Liver (tissue), 9 donors: ENCODE data around the gene FOXN3. TPM values are rescaled to one million over a fixed set of nuclear protein-coding genes. Genes with fewer than 3 reads are reported as not detected.

Experiments
- DNase-seq: peaks from one replicate; pipeline ENCODE4 v3.0.0-alpha.2; 2017; ENCODE audit warnings: low spot score
- H3K27ac ChIP-seq, 2 donors: one replicate each; pipeline ENCODE4 v1.7.0; 2013; ENCODE audit warnings: inconsistent platforms in 2 of 2, low read length in 2 of 2, control low read depth in 1 of 2, low read depth in 1 of 2, mild to moderate bottlenecking in 1 of 2
- H3K27me3 ChIP-seq, 4 donors: one replicate each; pipeline versions ENCODE4 v1.6.1 to v1.7.0; 2013; ENCODE audit warnings: low read length in 3 of 4, inconsistent platforms in 1 of 4, mild to moderate bottlenecking in 1 of 4, moderate library complexity in 1 of 4; ENCODE audit not compliant: control insufficient read depth in 4 of 4, insufficient read depth in 4 of 4
- H3K36me3 ChIP-seq, 4 donors: one replicate each; pipeline versions ENCODE4 v1.6.1 to v1.7.0; 2013; ENCODE audit warnings: low read length in 3 of 4, mild to moderate bottlenecking in 3 of 4, low read depth in 1 of 4, moderate library complexity in 1 of 4; ENCODE audit not compliant: control insufficient read depth in 4 of 4, insufficient read depth in 3 of 4
- H3K4me1 ChIP-seq, 4 donors: one replicate each; pipeline versions ENCODE4 v1.6.1 to v1.7.0; 2013; ENCODE audit warnings: low read length in 3 of 4, mild to moderate bottlenecking in 3 of 4, moderate library complexity in 1 of 4; ENCODE audit not compliant: control insufficient read depth in 4 of 4, insufficient read depth in 4 of 4
- H3K4me3 ChIP-seq, 3 donors: one replicate each; pipeline versions ENCODE4 v1.6.1 to v1.7.0; 2013; ENCODE audit warnings: low read length in 3 of 3, control low read depth in 1 of 3, low read depth in 1 of 3, mild to moderate bottlenecking in 1 of 3
- H3K9ac ChIP-seq, 2 donors: one replicate each; pipeline ENCODE4 v1.7.0; 2013; ENCODE audit warnings: low read length in 2 of 2, mild to moderate bottlenecking in 2 of 2, moderate library complexity in 2 of 2, control low read depth in 1 of 2, low read depth in 1 of 2
- H3K9me3 ChIP-seq, 4 donors: one replicate each; pipeline versions ENCODE4 v1.6.1 to v1.7.0; 2013; ENCODE audit warnings: low read length in 3 of 4; ENCODE audit not compliant: control insufficient read depth in 4 of 4
- EGR1 ChIP-seq, 2 donors: IDR thresholded peaks; 2 replicates each; pipeline ENCODE4 v1.6.1; 2016 to 2018; ENCODE audit warnings: antibody characterized with exemption in 2 of 2, low read depth in 2 of 2
- FOXA1 ChIP-seq: IDR thresholded peaks from 2 replicates; pipeline ENCODE4 v1.6.1; 2016; ENCODE audit warnings: antibody characterized with exemption
- GABPA ChIP-seq, 2 donors: IDR thresholded peaks in 1 of 2; conservative IDR thresholded peaks in 1 of 2; 2 replicates each; pipeline ENCODE4 v1.6.1; 2016; ENCODE audit warnings: antibody characterized with exemption in 2 of 2, mild to moderate bottlenecking in 1 of 2, moderate library complexity in 1 of 2
- JUND ChIP-seq, 2 donors: IDR thresholded peaks; 2 replicates each; pipeline ENCODE4 v1.6.1; 2016; ENCODE audit warnings: antibody characterized with exemption in 2 of 2
- RAD21 ChIP-seq, 2 donors: IDR thresholded peaks; 2 replicates each; pipeline ENCODE4 v1.6.1; 2016; ENCODE audit warnings: antibody characterized with exemption in 2 of 2, mild to moderate bottlenecking in 2 of 2
- RXRA ChIP-seq, 2 donors: IDR thresholded peaks; 2 replicates each; pipeline ENCODE4 v1.6.1; 2017 to 2018; ENCODE audit warnings: antibody characterized with exemption in 2 of 2, mild to moderate bottlenecking in 1 of 2
- SP1 ChIP-seq: IDR thresholded peaks from 2 replicates; pipeline ENCODE4 v1.6.1; 2018; ENCODE audit warnings: antibody characterized with exemption, mild to moderate bottlenecking
- TAF1 ChIP-seq: conservative IDR thresholded peaks from 2 replicates; pipeline ENCODE4 v1.6.1; 2016; ENCODE audit warnings: antibody characterized with exemption, mild to moderate bottlenecking
- YY1 ChIP-seq: IDR thresholded peaks from 2 replicates; pipeline ENCODE4 v1.6.1; 2016; ENCODE audit warnings: antibody characterized with exemption, mild to moderate bottlenecking
- whole genome bisulfite sequencing: extraction: QIAGEN DNeasy Blood & Tissue Kit; methylation state at CpG from one replicate; pipeline ENCODE4 v1.1.7; 2013; 5-methylcytosine and 5-hydroxymethylcytosine counted together
- polyA plus RNA-seq, 2 donors: library from polyadenylated mRNA; stranded (reverse) in 1 of 2; unstranded in 1 of 2; fragments of 200-250 nt in 1 of 2; fragments of >200 nt in 1 of 2; fragmentation: Nextera tagmentation in 1 of 2; extraction: Ambion mirVana in 1 of 2; gene quantifications; one replicate each; pipeline versions ENCODE4 v1.2.1 to v1.2.3, GENCODE V29; 2013 to 2015
- total RNA-seq, 2 donors: library from RNA; depleted of rRNA; stranded (reverse); fragments of >200 nt; gene quantifications; one replicate each; pipeline ENCODE4 v1.2.3, GENCODE V29; 2014
- TF ChIP-seq, protein P1 (sequence below): fragments of 150-350 bp; IDR thresholded peaks from 2 replicates; pipeline ENCODE4 v1.5.1; 2017; ENCODE audit warnings: improper control_type of control experiment, low read depth, low read length; ENCODE audit not compliant: missing input control
- TF ChIP-seq, protein P2 (sequence below): IDR thresholded peaks from 2 replicates; pipeline ENCODE4 v1.6.1; 2016; ENCODE audit warnings: antibody characterized with exemption, mild to moderate bottlenecking
- donor health status: healthy.
- donor health status: healthy.
- donor health status: healthy.
- donor health status: healthy.
- donor health status: healthy.

Gene FOXN3
- total and polyA plus RNA-seq, 4 donors, result 17.8 to 44.8 (median 35.3) TPM

DNA sequence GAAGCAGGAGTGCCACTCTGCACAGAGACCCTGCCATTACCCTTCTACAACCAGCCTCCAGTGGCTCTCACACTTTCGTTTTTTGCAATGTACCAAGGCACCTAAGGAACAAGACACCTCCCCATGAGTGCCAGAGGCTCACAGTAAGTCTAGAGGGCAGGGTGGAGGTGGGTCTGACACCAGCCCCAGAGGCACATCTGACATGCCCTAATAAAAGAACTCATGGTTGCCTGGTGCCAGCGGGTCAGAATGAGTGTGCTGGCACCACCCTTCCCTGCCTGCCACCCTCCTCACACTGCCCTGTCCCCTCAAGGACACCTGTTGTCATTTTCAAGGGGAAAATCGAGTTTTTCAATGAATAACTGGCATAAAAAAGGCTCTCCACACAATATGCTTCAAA is 161.2 kb downstream of the FOXN3 start (continued):
- TF ChIP-seq, protein P1, sequence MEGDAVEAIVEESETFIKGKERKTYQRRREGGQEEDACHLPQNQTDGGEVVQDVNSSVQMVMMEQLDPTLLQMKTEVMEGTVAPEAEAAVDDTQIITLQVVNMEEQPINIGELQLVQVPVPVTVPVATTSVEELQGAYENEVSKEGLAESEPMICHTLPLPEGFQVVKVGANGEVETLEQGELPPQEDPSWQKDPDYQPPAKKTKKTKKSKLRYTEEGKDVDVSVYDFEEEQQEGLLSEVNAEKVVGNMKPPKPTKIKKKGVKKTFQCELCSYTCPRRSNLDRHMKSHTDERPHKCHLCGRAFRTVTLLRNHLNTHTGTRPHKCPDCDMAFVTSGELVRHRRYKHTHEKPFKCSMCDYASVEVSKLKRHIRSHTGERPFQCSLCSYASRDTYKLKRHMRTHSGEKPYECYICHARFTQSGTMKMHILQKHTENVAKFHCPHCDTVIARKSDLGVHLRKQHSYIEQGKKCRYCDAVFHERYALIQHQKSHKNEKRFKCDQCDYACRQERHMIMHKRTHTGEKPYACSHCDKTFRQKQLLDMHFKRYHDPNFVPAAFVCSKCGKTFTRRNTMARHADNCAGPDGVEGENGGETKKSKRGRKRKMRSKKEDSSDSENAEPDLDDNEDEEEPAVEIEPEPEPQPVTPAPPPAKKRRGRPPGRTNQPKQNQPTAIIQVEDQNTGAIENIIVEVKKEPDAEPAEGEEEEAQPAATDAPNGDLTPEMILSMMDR, result no peak
- TF ChIP-seq TAF1 (no peak), FOXA1 (no peak), SP1 (no peak), RXRA (IDR thresholded peaks at IDR 0.05) (no peak)

DNA sequence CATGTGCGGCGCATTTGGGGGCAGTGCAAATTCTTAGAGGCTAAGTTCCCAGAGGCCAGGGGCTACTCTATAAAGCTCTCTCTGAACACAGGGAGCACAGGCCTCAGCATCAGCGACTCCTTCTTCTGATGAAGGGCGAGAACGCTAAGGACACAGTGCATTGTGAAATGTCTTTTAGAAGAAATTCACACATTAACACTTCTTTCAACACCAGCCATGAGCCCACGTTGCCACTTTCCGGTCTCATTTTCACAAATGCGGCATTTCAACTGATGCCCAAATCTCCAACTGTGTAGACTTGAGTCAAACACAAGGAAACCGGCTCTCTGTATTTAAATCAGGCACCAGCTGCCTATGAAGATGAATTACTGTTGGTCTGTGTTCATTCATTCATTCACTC is 162.0 kb downstream of the FOXN3 start:
- 96% methylated on average over 9 of the region's 9 CpGs for WGBS
- Histone ChIP-seq H3K9me3 (no peaks in the 10 kb centered on the region), H3K27ac (no peak overlapping the region), H3K9ac (no peak overlapping the region), H3K27me3 (no peaks in the 10 kb centered on the region), H3K36me3 (no peaks in the 10 kb centered on the region), H3K4me3 (no peak overlapping the region), H3K4me1 (no peaks in the 10 kb centered on the region)
- DNase-seq, result no peak
- no peak for TF ChIP-seq EGR1 (IDR thresholded peaks at IDR 0.05; ENCODE audit: low read depth in 2 of 2)
- TF ChIP-seq SP1, result no peak
- TF ChIP-seq TAF1, result no peak
- no peak for TF ChIP-seq JUND (IDR thresholded peaks at IDR 0.05)
- TF ChIP-seq FOXA1, result no peak
- TF ChIP-seq, protein P1, result no peak
- TF ChIP-seq, protein P2, sequence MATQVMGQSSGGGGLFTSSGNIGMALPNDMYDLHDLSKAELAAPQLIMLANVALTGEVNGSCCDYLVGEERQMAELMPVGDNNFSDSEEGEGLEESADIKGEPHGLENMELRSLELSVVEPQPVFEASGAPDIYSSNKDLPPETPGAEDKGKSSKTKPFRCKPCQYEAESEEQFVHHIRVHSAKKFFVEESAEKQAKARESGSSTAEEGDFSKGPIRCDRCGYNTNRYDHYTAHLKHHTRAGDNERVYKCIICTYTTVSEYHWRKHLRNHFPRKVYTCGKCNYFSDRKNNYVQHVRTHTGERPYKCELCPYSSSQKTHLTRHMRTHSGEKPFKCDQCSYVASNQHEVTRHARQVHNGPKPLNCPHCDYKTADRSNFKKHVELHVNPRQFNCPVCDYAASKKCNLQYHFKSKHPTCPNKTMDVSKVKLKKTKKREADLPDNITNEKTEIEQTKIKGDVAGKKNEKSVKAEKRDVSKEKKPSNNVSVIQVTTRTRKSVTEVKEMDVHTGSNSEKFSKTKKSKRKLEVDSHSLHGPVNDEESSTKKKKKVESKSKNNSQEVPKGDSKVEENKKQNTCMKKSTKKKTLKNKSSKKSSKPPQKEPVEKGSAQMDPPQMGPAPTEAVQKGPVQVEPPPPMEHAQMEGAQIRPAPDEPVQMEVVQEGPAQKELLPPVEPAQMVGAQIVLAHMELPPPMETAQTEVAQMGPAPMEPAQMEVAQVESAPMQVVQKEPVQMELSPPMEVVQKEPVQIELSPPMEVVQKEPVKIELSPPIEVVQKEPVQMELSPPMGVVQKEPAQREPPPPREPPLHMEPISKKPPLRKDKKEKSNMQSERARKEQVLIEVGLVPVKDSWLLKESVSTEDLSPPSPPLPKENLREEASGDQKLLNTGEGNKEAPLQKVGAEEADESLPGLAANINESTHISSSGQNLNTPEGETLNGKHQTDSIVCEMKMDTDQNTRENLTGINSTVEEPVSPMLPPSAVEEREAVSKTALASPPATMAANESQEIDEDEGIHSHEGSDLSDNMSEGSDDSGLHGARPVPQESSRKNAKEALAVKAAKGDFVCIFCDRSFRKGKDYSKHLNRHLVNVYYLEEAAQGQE, result no peak

DNA sequence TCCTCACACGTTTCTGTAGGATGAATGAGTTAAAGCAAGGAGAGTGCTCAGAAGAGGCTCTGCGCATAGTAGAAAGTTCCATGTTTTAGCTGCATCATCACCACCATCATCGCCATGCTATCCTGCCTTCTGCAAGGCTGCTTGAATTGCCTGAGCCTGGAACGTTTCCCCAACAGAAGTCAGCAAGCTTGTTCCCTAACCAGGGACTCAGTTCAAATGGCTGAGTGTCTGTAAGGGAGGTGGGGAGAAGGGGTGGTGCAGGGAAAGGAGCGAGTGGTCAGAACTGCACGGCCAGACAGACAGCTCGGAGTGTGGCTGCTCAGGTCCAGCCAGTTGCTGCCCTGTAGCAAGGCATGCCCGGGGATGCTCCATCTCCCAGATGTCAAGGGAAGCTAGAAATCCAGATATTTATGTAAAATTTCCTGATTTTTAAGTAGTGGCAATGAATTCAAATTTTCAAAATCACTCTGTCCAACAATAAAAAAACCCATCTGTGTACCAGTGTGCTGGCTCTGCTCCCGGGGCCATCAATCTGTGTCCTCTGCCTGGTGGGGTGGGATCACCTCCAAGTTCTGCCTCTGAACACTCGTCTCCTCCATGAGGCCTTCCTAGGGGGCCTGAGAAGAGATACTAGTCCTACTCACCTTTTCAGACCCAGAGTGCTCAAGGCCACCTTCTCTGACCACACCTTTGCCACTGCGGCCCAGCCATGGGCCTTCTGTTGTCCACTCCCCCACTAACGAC is 162.7 kb downstream of the FOXN3 start:
- H3K27me3 ChIP-seq, result no peaks in the 10 kb centered on the region
- H3K4me1 ChIP-seq, result no peaks in the 10 kb centered on the region
- peaks cover 0 to 2% (median 0%) of the 10 kb centered on the region in 4 donors for H3K36me3 ChIP-seq
- H3K27ac ChIP-seq, result no peak overlapping the region
- 95% methylated on average over 12 of the region's 12 CpGs for WGBS
- no peak for DNase-seq
- no peak overlapping the region for H3K9ac ChIP-seq
- H3K4me3 ChIP-seq, result no peak overlapping the region
- H3K9me3 ChIP-seq, result no peaks in the 10 kb centered on the region
- TF ChIP-seq GABPA (IDR thresholded peaks at IDR 0.05 in 1 of 2, conservative IDR thresholded peaks at IDR 0.05 in 1 of 2), result no peak
- no peak for TF ChIP-seq RAD21 (IDR thresholded peaks at IDR 0.05)
- no peak for TF ChIP-seq YY1
- no peak for TF ChIP-seq TAF1
- no peak for TF ChIP-seq EGR1 (IDR thresholded peaks at IDR 0.05; ENCODE audit: low read depth in 2 of 2)
- TF ChIP-seq JUND (IDR thresholded peaks at IDR 0.05), result no peak
